GM18861 (cell line): ENCODE measurements around the gene DAZ3.
"Not testable (repeated sequence)": the region's sequence is repeated elsewhere in the genome, so short reads cannot be mapped to it uniquely, and the experiment has no call there.

ENCODE experiments used
- ATAC-seq: cut with Tn5 transposase; IDR thresholded peaks from one replicate; pipeline ENCODE4 v1.9.1; 2021; ENCODE audit not compliant: unreplicated experiment

Gene DAZ3

DNA sequence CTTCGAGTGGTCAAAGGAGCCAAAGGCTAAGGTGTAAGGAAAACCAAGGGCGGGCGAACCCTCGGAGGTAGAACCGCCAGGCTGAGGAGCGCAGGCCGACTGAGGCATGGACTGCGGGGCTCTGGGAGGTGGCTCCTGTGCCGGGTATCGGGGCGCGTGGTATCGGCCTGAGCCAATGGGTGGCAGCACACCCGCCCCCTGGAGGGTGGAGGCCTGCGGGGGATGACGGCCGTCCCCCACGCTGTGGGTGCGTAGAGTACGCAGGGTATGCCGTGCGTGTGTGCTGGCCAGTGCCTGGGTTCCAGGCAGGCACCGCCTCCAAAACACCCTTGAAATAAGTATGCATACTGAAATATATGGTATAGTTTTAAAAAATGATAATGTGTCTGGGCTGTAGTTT is at the start of gene DAZ3:
Gene DAZ3, minus strand, starts transcription at position 101 of the 400 bp plus-strand sequence. CDS start 208 bp downstream, outside the sequence.
- ATAC-seq, result not testable (repeated sequence)

GRCh38 chrY:24833619-24834018 is 20.4 kb upstream of the DAZ3 start, which contains the start of gene DAZ4:
Gene DAZ4 (plus strand): TSS chrY:24833919. CDS start chrY:24834127, 208 bp downstream.
- not testable (repeated sequence) for ATAC-seq

- ATAC-seq, result not testable (repeated sequence)
These were observed 11.9 kb upstream of the DAZ3 start for GRCh38 chrY:24825069-24825468.

DNA sequence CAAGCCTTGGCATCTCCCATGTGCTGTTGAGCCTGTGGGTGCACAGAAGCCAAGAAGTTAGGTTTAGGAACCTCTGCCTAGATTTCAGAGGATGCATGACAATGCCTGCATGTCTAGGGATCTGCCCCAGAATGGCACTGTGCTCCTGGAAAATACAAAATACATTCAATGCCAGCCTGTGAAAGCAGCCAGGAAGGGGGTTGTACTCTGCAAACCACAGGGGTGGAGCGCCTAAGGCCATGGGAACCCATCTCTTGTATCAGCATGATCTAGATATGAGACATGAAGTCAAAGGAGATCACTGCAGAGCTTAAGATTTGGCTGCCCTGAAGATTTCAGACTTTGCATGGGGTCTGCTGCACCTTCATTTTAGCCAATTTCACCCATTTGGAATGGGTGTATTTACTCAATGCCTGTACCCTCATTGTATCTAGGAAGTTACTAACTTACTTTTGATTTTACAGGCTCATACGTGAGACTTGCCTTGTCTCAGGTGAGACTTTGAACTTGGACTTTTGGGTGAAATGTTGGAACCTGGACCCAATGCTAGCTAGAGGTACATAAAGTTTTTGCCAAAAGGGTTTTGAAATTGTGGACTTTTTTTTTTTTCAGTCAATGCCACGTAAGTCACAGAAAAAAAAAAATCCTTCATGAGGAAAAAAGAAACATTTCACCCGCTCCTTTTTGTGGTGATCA is 11.1 kb upstream of the DAZ3 start:
- ATAC-seq, result not testable (repeated sequence)

DNA sequence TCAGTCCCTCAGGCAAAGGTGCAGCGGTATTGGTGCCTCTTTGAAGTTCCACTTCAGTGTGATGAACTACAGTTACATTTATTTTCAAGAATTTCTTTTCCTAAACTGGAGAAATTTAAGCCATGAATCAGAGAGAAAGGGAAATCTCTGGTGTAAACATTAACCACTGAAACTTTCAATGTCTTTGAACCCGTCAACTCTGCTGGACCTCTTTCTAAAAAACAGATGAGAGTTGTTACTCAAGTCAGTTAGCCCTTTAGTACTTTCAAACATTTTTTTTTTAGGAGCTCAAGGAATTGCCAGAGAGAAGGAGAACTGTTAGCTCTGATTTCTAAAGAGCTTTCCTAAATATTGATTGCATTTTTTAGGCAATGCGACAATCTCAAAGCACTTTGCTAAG is 8.6 kb upstream of the DAZ3 start:
- ATAC-seq, result not testable (repeated sequence)
